Middle frontal gyrus (tissue), 1 donor: ENCODE data around the gene UBL3.

Experiments
- DNase-seq: peaks from one replicate; pipeline ENCODE4 v3.0.0-alpha.2; 2015; ENCODE audit warnings: low spot score; ENCODE audit errors: extremely low spot score

Gene UBL3

GRCh38 chr13:29810145-29810742 lies 40.2 kb downstream of the UBL3 start:
- DNase-seq, result no peak

- DNase-seq, result no peak
These were observed 42.2 kb downstream of the UBL3 start for GRCh38 chr13:29808264-29808663.

- no peak for DNase-seq
These were observed 44.1 kb downstream of the UBL3 start for GRCh38 chr13:29805994-29806979.

GRCh38 chr13:29803221-29803620 lies 47.2 kb downstream of the UBL3 start:
- DNase-seq, result no peak

GRCh38 chr13:29802621-29803020 lies 47.8 kb downstream of the UBL3 start:
- no peak for DNase-seq

- DNase-seq, result no peak
These were observed 48.6 kb downstream of the UBL3 start for GRCh38 chr13:29801737-29802305.

GRCh38 chr13:29801102-29801501 lies 49.3 kb downstream of the UBL3 start:
- no peak for DNase-seq

GRCh38 chr13:29800687-29801086 lies 49.7 kb downstream of the UBL3 start:
- DNase-seq, result no peak

GRCh38 chr13:29799041-29799440 lies 51.4 kb downstream of the UBL3 start:
- no peak for DNase-seq

GRCh38 chr13:29791997-29792780 lies 58.2 kb downstream of the UBL3 start:
- DNase-seq, result no peak

- DNase-seq, result no peak
These were observed 58.9 kb downstream of the UBL3 start for GRCh38 chr13:29791508-29791907.

- no peak for DNase-seq
These were observed 63.7 kb downstream of the UBL3 start for GRCh38 chr13:29786698-29787097.

- DNase-seq, result no peak
These were observed 64.4 kb downstream of the UBL3 start for GRCh38 chr13:29785978-29786377.

GRCh38 chr13:29782798-29783197 lies 67.6 kb downstream of the UBL3 start:
- no peak for DNase-seq

- DNase-seq, result no peak
These were observed 75.6 kb downstream of the UBL3 start for GRCh38 chr13:29774830-29775229.

- no peak for DNase-seq
These were observed 79.2 kb downstream of the UBL3 start for GRCh38 chr13:29771247-29771646.

- DNase-seq, result no peak
These were observed 83.4 kb downstream of the UBL3 start for GRCh38 chr13:29767006-29767405.

GRCh38 chr13:29763436-29764180 lies 86.8 kb downstream of the UBL3 start:
- no peak for DNase-seq

- DNase-seq, result no peak
These were observed 88.6 kb downstream of the UBL3 start for GRCh38 chr13:29761815-29762214.

- DNase-seq, result no peak
These were observed 89.3 kb downstream of the UBL3 start for GRCh38 chr13:29761160-29761559.

- DNase-seq, result no peak
These were observed 89.9 kb downstream of the UBL3 start for GRCh38 chr13:29760544-29760943.
